ENCODE results near the gene SVOPL.

SVOPL gene

GRCh38 chr7:138663725-138664710 is 37.1 kb downstream of the SVOPL start:
- Mint-ChIP-seq H3K27ac (peak overlapping the region in 1 of 2 donors; percentile 44), H3K36me3 (ENCODE audit: insufficient read depth) (no peaks in the 10 kb centered on the region), H3K27me3 (peaks cover 66 to 84% of the 10 kb centered on the region in 2 donors), H3K4me3 (peak overlapping the region; percentile 23 to 52), H3K4me1 (ENCODE audit: low read depth in 2 of 2) (peaks cover 0 to 6% of the 10 kb centered on the region in 2 donors), H3K9me3 (no peaks in the 10 kb centered on the region)
- DNase-seq (no peak), ATAC-seq (replicated peaks) (no peak)

GRCh38 chr7:138662991-138663320 is 38.2 kb downstream of the SVOPL start:
- ATAC-seq (replicated peaks) (no peak), DNase-seq (no peak)
- H3K27ac Mint-ChIP-seq, result no peak overlapping the region
- peaks cover 55 to 74% of the 10 kb centered on the region in 2 donors for H3K27me3 Mint-ChIP-seq
- peaks cover 0 to 6% of the 10 kb centered on the region in 2 donors for H3K4me1 Mint-ChIP-seq (ENCODE audit: low read depth in 2 of 2)
- H3K9me3 Mint-ChIP-seq, result no peaks in the 10 kb centered on the region
- no peaks in the 10 kb centered on the region for H3K36me3 Mint-ChIP-seq (ENCODE audit: insufficient read depth)
- no peak overlapping the region for H3K4me3 Mint-ChIP-seq

- H3K27me3 Mint-ChIP-seq, result peaks cover 49 to 68% of the 10 kb centered on the region in 2 donors
- H3K27ac Mint-ChIP-seq, result no peak overlapping the region
- no peak for DNase-seq
- peaks cover 0 to 6% of the 10 kb centered on the region in 2 donors for H3K4me1 Mint-ChIP-seq (ENCODE audit: low read depth in 2 of 2)
- no peaks in the 10 kb centered on the region for H3K9me3 Mint-ChIP-seq
- H3K36me3 Mint-ChIP-seq (ENCODE audit: insufficient read depth), result no peaks in the 10 kb centered on the region
- H3K4me3 Mint-ChIP-seq, result no peak overlapping the region
- ATAC-seq (replicated peaks), result no peak
Measured at GRCh38 chr7:138662076-138662990, 38.8 kb downstream of the SVOPL start.

- H3K36me3 Mint-ChIP-seq (ENCODE audit: insufficient read depth), result no peaks in the 10 kb centered on the region
- peaks cover 47 to 57% of the 10 kb centered on the region in 2 donors for H3K27me3 Mint-ChIP-seq
- H3K4me3 Mint-ChIP-seq, result no peak overlapping the region
- peaks cover 0 to 6% of the 10 kb centered on the region in 2 donors for H3K4me1 Mint-ChIP-seq (ENCODE audit: low read depth in 2 of 2)
- ATAC-seq (replicated peaks) (no peak), DNase-seq (no peak)
- H3K9me3 Mint-ChIP-seq, result no peaks in the 10 kb centered on the region
- no peak overlapping the region for H3K27ac Mint-ChIP-seq
Measured at GRCh38 chr7:138661069-138661635, 40.0 kb downstream of the SVOPL start.

- ATAC-seq (replicated peaks), result no peak
- no peak overlapping the region for H3K4me3 Mint-ChIP-seq
- peaks cover 28 to 38% of the 10 kb centered on the region in 2 donors for H3K27me3 Mint-ChIP-seq
- DNase-seq, result no peak
- no peaks in the 10 kb centered on the region for H3K9me3 Mint-ChIP-seq
- no peaks in the 10 kb centered on the region for H3K36me3 Mint-ChIP-seq (ENCODE audit: insufficient read depth)
- H3K4me1 Mint-ChIP-seq (ENCODE audit: low read depth in 2 of 2), result peaks cover 0 to under 1% of the 10 kb centered on the region in 2 donors
- no peak overlapping the region for H3K27ac Mint-ChIP-seq
Measured at GRCh38 chr7:138658889-138659288, 42.3 kb downstream of the SVOPL start.

GRCh38 chr7:138657854-138658386 is 43.2 kb downstream of the SVOPL start:
- no peaks in the 10 kb centered on the region for H3K9me3 Mint-ChIP-seq
- ATAC-seq (replicated peaks) (no peak), DNase-seq (no peak)
- H3K4me3 Mint-ChIP-seq, result no peak overlapping the region
- peaks cover 19 to 28% of the 10 kb centered on the region in 2 donors for H3K27me3 Mint-ChIP-seq
- H3K4me1 Mint-ChIP-seq (ENCODE audit: low read depth in 2 of 2), result no peaks in the 10 kb centered on the region
- no peaks in the 10 kb centered on the region for H3K36me3 Mint-ChIP-seq (ENCODE audit: insufficient read depth)
- no peak overlapping the region for H3K27ac Mint-ChIP-seq

- H3K36me3 Mint-ChIP-seq (ENCODE audit: insufficient read depth), result no peaks in the 10 kb centered on the region
- peaks cover 9 to 18% of the 10 kb centered on the region in 2 donors for H3K27me3 Mint-ChIP-seq
- H3K27ac Mint-ChIP-seq, result no peak overlapping the region
- H3K4me1 Mint-ChIP-seq (ENCODE audit: low read depth in 2 of 2), result no peaks in the 10 kb centered on the region
- no peak for ATAC-seq (replicated peaks)
- H3K4me3 Mint-ChIP-seq, result no peak overlapping the region
- DNase-seq, result no peak
- no peaks in the 10 kb centered on the region for H3K9me3 Mint-ChIP-seq
Measured at GRCh38 chr7:138656952-138657351, 44.2 kb downstream of the SVOPL start.

- H3K4me1 Mint-ChIP-seq (ENCODE audit: low read depth in 2 of 2), result no peaks in the 10 kb centered on the region
Measured at GRCh38 chr7:138654616-138655015, 46.5 kb downstream of the SVOPL start.

GRCh38 chr7:138649506-138649905 is 51.7 kb downstream of the SVOPL start:
- no peaks in the 10 kb centered on the region for H3K36me3 Mint-ChIP-seq (ENCODE audit: insufficient read depth)
- no peaks in the 10 kb centered on the region for H3K27me3 Mint-ChIP-seq
- DNase-seq (no peak), ATAC-seq (replicated peaks) (no peak)
- no peaks in the 10 kb centered on the region for H3K9me3 Mint-ChIP-seq
- no peaks in the 10 kb centered on the region for H3K4me1 Mint-ChIP-seq (ENCODE audit: low read depth in 2 of 2)
- no peak overlapping the region for H3K27ac Mint-ChIP-seq
- H3K4me3 Mint-ChIP-seq, result no peak overlapping the region

More at GRCh38 chr7:138654616-138655015, 46.5 kb downstream of the SVOPL start:
- Mint-ChIP-seq H3K36me3 (ENCODE audit: insufficient read depth) (no peaks in the 10 kb centered on the region), H3K4me3 (no peak overlapping the region), H3K27me3 (peaks cover 0 to 7% of the 10 kb centered on the region in 2 donors), H3K27ac (no peak overlapping the region), H3K9me3 (no peaks in the 10 kb centered on the region)
- no peak for DNase-seq
- no peak for ATAC-seq (replicated peaks)

GRCh38 chr7:138645284-138645683 is 55.9 kb downstream of the SVOPL start:
- ATAC-seq (replicated peaks), result no peak
- DNase-seq, result no peak

GRCh38 chr7:138632826-138633602 is 68.1 kb downstream of the SVOPL start:
- H3K27me3 Mint-ChIP-seq, result peaks cover 45 to 57% of the 10 kb centered on the region in 2 donors
- H3K9me3 Mint-ChIP-seq, result no peaks in the 10 kb centered on the region
- no peak for DNase-seq
- no peak for ATAC-seq (replicated peaks)
- H3K4me1 Mint-ChIP-seq (ENCODE audit: low read depth in 2 of 2), result no peaks in the 10 kb centered on the region
- peaks cover 4% of the 10 kb centered on the region for H3K36me3 Mint-ChIP-seq (ENCODE audit: insufficient read depth)
- no peak overlapping the region for H3K27ac Mint-ChIP-seq
- H3K4me3 Mint-ChIP-seq, result no peak overlapping the region

More at GRCh38 chr7:138645284-138645683, 55.9 kb downstream of the SVOPL start:
- no peaks in the 10 kb centered on the region for H3K36me3 Mint-ChIP-seq (ENCODE audit: insufficient read depth)
- H3K27me3 Mint-ChIP-seq, result no peaks in the 10 kb centered on the region
- no peaks in the 10 kb centered on the region for H3K9me3 Mint-ChIP-seq
- no peaks in the 10 kb centered on the region for H3K4me1 Mint-ChIP-seq (ENCODE audit: low read depth in 2 of 2)
- H3K4me3 Mint-ChIP-seq, result no peak overlapping the region
- H3K27ac Mint-ChIP-seq, result no peak overlapping the region

- ATAC-seq (replicated peaks), result no peak
- H3K36me3 Mint-ChIP-seq (ENCODE audit: insufficient read depth), result peaks cover 4% of the 10 kb centered on the region
- peaks cover 47 to 60% of the 10 kb centered on the region in 2 donors for H3K27me3 Mint-ChIP-seq
- no peaks in the 10 kb centered on the region for H3K4me1 Mint-ChIP-seq (ENCODE audit: low read depth in 2 of 2)
- H3K4me3 Mint-ChIP-seq, result no peak overlapping the region
- H3K9me3 Mint-ChIP-seq, result no peaks in the 10 kb centered on the region
- no peak overlapping the region for H3K27ac Mint-ChIP-seq
- DNase-seq, result no peak
Measured at GRCh38 chr7:138632384-138632783, 68.8 kb downstream of the SVOPL start.
